PC-9 (cell line): ENCODE results near the gene PDE4D.

Experiments used
- EZH2 ChIP-seq: fragments of 200-600 bp; sonication (generic); IDR thresholded peaks from 2 replicates; pipeline ENCODE4 v1.8.0; 2017; ENCODE audit warnings: antibody characterized with exemption, low read depth
- TF ChIP-seq, protein P1 (sequence below): fragments of 200-600 bp; sonication (generic); conservative IDR thresholded peaks from 2 replicates; pipeline ENCODE4 v1.6.1; 2017; ENCODE audit warnings: mixed run types, antibody characterized with exemption, mild to moderate bottlenecking, moderate library complexity

DNA sequence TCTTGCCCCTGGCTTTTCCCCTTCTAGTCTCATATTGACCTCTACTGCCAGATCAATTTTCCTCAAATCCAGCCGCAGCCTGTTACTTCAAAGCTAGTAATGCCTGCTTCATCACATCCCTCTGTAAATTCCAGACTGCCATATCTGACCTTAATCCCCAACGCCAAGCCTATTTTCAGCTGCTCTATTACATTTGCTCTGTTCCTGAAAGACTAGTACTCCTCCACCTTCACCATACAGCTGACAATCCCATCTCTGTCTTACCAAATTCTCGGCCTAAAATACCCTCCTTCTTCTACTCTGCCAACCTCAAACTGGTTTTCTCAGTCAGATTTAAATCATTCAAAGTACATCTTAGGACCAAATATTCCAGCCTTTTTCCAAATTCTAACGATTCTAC lies 890.4 kb downstream of the PDE4D start:
- TF ChIP-seq, protein P1, sequence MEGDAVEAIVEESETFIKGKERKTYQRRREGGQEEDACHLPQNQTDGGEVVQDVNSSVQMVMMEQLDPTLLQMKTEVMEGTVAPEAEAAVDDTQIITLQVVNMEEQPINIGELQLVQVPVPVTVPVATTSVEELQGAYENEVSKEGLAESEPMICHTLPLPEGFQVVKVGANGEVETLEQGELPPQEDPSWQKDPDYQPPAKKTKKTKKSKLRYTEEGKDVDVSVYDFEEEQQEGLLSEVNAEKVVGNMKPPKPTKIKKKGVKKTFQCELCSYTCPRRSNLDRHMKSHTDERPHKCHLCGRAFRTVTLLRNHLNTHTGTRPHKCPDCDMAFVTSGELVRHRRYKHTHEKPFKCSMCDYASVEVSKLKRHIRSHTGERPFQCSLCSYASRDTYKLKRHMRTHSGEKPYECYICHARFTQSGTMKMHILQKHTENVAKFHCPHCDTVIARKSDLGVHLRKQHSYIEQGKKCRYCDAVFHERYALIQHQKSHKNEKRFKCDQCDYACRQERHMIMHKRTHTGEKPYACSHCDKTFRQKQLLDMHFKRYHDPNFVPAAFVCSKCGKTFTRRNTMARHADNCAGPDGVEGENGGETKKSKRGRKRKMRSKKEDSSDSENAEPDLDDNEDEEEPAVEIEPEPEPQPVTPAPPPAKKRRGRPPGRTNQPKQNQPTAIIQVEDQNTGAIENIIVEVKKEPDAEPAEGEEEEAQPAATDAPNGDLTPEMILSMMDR: no peak
- no peak for TF ChIP-seq EZH2
